Measurements from ENCODE around the gene MYL12B.

MYL12B gene

GRCh38 chr18:3319399-3319798 is 57.5 kb downstream of the MYL12B start:
- no peak overlapping the region for H3K4me3 ChIP-seq (ENCODE audit: low read depth, low read length)
- no peak for TF ChIP-seq CTCF (IDR thresholded peaks at IDR 0.05; ENCODE audit: insufficient read depth, low read depth, low read length, missing control alignments)
- DNase-seq (ENCODE audit: low read depth): peak; percentile 32

- no peak for TF ChIP-seq CTCF (IDR thresholded peaks at IDR 0.05; ENCODE audit: insufficient read depth, low read depth, low read length, missing control alignments)
- DNase-seq (ENCODE audit: low read depth): no peak
- H3K4me3 ChIP-seq (ENCODE audit: low read depth, low read length): no peak overlapping the region
Observed at GRCh38 chr18:3319894-3320454, 58.0 kb downstream of the MYL12B start.

GRCh38 chr18:3321133-3321812 is 59.3 kb downstream of the MYL12B start:
- no peak overlapping the region for H3K4me3 ChIP-seq (ENCODE audit: low read depth, low read length)
- no peak for TF ChIP-seq CTCF (IDR thresholded peaks at IDR 0.05; ENCODE audit: insufficient read depth, low read depth, low read length, missing control alignments)
- DNase-seq (ENCODE audit: low read depth): no peak

- TF ChIP-seq CTCF (IDR thresholded peaks at IDR 0.05; ENCODE audit: insufficient read depth, low read depth, low read length, missing control alignments): no peak
- no peak overlapping the region for H3K4me3 ChIP-seq (ENCODE audit: low read depth, low read length)
- peak; percentile 13 for DNase-seq (ENCODE audit: low read depth)
Observed at GRCh38 chr18:3323900-3324299, 62.0 kb downstream of the MYL12B start.

Measured in GM12865 (cell line).